ENCODE results near the gene OOSP4B. TPM values are rescaled to one million over a fixed set of nuclear protein-coding genes. Genes with fewer than 3 reads are reported as not detected.
"Not testable (repeated sequence)": the region's sequence is repeated elsewhere in the genome, so short reads cannot be mapped to it uniquely, and the experiment has no call there.

The OOSP4B gene
- total RNA-seq, 1 donor from 2014 or later = not detected

GRCh38 chr11:60029015-60029632, 12.1 kb downstream of the OOSP4B start:
- no peak for TF ChIP-seq CTCF (IDR thresholded peaks at IDR 0.05; ENCODE audit: partially characterized antibody, unreplicated experiment)
- Mint-ChIP-seq H3K27me3 (ENCODE audit: unreplicated experiment) (no peaks in the 10 kb centered on the region), H3K9me3 (ENCODE audit: unreplicated experiment) (no peaks in the 10 kb centered on the region), H3K27ac (ENCODE audit: unreplicated experiment) (no peak overlapping the region), H3K4me3 (ENCODE audit: unreplicated experiment) (no peak overlapping the region), H3K36me3 (ENCODE audit: unreplicated experiment) (no peaks in the 10 kb centered on the region), H3K4me1 (ENCODE audit: low read depth, unreplicated experiment) (no peaks in the 10 kb centered on the region)
- DNase-seq = no peak

GRCh38 chr11:60040109-60040508, 23.1 kb downstream of the OOSP4B start, which contains the start of gene OOSP2:
Gene OOSP2 (plus strand): TSS chr11:60040409. CDS start chr11:60040460, 51 bp downstream.
- no peaks in the 10 kb centered on the region for H3K9me3 Mint-ChIP-seq (ENCODE audit: unreplicated experiment)
- TF ChIP-seq CTCF (IDR thresholded peaks at IDR 0.05; ENCODE audit: partially characterized antibody, unreplicated experiment) = no peak
- no peaks in the 10 kb centered on the region for H3K4me1 Mint-ChIP-seq (ENCODE audit: low read depth, unreplicated experiment)
- no peak for DNase-seq
- H3K36me3 Mint-ChIP-seq (ENCODE audit: unreplicated experiment) = no peaks in the 10 kb centered on the region
- no peaks in the 10 kb centered on the region for H3K27me3 Mint-ChIP-seq (ENCODE audit: unreplicated experiment)
- no peak within 1 kb of the TSS for H3K27ac Mint-ChIP-seq (ENCODE audit: unreplicated experiment)
- no peak within 1 kb of the TSS for H3K4me3 Mint-ChIP-seq (ENCODE audit: unreplicated experiment)

GRCh38 chr11:60050422-60050821, 33.4 kb downstream of the OOSP4B start:
- not testable (repeated sequence) for H3K4me1 Mint-ChIP-seq (ENCODE audit: low read depth, unreplicated experiment); H3K36me3 Mint-ChIP-seq (ENCODE audit: unreplicated experiment); DNase-seq; H3K27me3 Mint-ChIP-seq (ENCODE audit: unreplicated experiment); H3K4me3 Mint-ChIP-seq (ENCODE audit: unreplicated experiment); H3K27ac Mint-ChIP-seq (ENCODE audit: unreplicated experiment); H3K9me3 Mint-ChIP-seq (ENCODE audit: unreplicated experiment)

GRCh38 chr11:60050839-60051238, 33.9 kb downstream of the OOSP4B start:
- not testable (repeated sequence) for H3K27ac Mint-ChIP-seq (ENCODE audit: unreplicated experiment); DNase-seq; H3K27me3 Mint-ChIP-seq (ENCODE audit: unreplicated experiment)

GRCh38 chr11:60056349-60056969, 39.5 kb downstream of the OOSP4B start, which contains the start of gene MS4A3:
Gene MS4A3 (plus strand): TSS chr11:60056665. CDS start chr11:60061161, 4,496 bp downstream.
- Mint-ChIP-seq H3K27ac (ENCODE audit: unreplicated experiment) (no peak within 1 kb of the TSS), H3K36me3 (ENCODE audit: unreplicated experiment) (no peaks in the 10 kb centered on the region), H3K4me3 (ENCODE audit: unreplicated experiment) (no peak within 1 kb of the TSS), H3K9me3 (ENCODE audit: unreplicated experiment) (no peaks in the 10 kb centered on the region), H3K27me3 (ENCODE audit: unreplicated experiment) (no peaks in the 10 kb centered on the region), H3K4me1 (ENCODE audit: low read depth, unreplicated experiment) (peaks cover 2% of the 10 kb centered on the region)
- TF ChIP-seq CTCF (IDR thresholded peaks at IDR 0.05; ENCODE audit: partially characterized antibody, unreplicated experiment) = no peak
- DNase-seq = no peak

More at GRCh38 chr11:60050839-60051238, 33.9 kb downstream of the OOSP4B start:
- H3K4me3 Mint-ChIP-seq (ENCODE audit: unreplicated experiment); H3K4me1 Mint-ChIP-seq (ENCODE audit: low read depth, unreplicated experiment); H3K9me3 Mint-ChIP-seq (ENCODE audit: unreplicated experiment); H3K36me3 Mint-ChIP-seq (ENCODE audit: unreplicated experiment): not testable (repeated sequence)

- Mint-ChIP-seq H3K27ac (ENCODE audit: unreplicated experiment) (no peak overlapping the region), H3K4me3 (ENCODE audit: unreplicated experiment) (no peak overlapping the region), H3K27me3 (ENCODE audit: unreplicated experiment) (no peaks in the 10 kb centered on the region), H3K4me1 (ENCODE audit: low read depth, unreplicated experiment) (peaks cover 2% of the 10 kb centered on the region), H3K9me3 (ENCODE audit: unreplicated experiment) (no peaks in the 10 kb centered on the region), H3K36me3 (ENCODE audit: unreplicated experiment) (no peaks in the 10 kb centered on the region)
- no peak for TF ChIP-seq CTCF (IDR thresholded peaks at IDR 0.05; ENCODE audit: partially characterized antibody, unreplicated experiment)
- DNase-seq = no peak
Measured at GRCh38 chr11:60059052-60059451, 42.1 kb downstream of the OOSP4B start.

Data from glutamatergic neuron (in vitro differentiated cells).